HuH-7.5 (cell line): ENCODE results near the gene HYDIN.
"Not testable (repeated sequence)": the region's sequence is repeated elsewhere in the genome, so short reads cannot be mapped to it uniquely, and the experiment has no call there.

Experiments
- DNase-seq: peaks from one replicate; pipeline ENCODE4 v3.0.0; 2011; ENCODE audit warnings: low spot score

HYDIN gene

DNA sequence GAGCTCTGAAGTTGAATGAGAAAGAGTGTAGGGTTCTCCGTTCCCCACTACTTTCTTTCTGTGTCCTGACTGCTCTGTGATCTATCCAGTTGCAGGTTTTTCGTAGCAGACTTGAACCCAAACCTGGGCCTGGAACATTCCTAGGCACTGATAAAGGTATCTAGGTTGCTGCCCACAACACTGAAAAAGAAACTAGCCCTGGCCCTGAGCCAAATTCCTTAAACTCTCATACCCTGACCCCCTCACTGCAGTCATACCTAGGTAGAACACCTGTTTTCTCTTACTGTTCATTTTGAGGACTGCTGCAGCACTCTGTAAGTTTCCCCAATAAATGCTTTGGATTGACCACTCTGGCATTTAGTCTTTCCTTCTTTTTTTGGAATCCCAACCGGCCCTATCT lies 5.4 kb downstream of the HYDIN start:
- no peak for DNase-seq

GRCh38 chr16:71218306-71218963 lies 12.1 kb downstream of the HYDIN start:
- no peak for DNase-seq

DNA sequence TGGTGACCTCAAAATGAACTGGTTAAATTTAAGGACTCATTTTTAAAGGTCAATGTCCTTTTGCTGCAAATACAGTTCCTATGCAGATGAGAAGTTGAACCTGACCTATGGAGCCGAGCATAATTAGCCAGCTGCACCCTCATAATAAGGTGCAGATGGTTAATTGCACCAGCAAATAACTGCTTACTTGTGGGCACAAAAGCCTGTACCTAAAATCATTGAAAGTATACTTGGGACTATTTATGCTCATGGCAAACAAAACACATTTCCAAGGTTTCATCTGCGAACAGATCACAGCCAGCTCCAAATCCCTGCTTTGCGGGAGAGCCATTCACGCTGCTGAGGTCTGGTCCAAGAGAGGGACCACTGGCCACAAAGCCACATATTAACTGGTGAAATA lies 13.0 kb downstream of the HYDIN start:
- no peak for DNase-seq

DNA sequence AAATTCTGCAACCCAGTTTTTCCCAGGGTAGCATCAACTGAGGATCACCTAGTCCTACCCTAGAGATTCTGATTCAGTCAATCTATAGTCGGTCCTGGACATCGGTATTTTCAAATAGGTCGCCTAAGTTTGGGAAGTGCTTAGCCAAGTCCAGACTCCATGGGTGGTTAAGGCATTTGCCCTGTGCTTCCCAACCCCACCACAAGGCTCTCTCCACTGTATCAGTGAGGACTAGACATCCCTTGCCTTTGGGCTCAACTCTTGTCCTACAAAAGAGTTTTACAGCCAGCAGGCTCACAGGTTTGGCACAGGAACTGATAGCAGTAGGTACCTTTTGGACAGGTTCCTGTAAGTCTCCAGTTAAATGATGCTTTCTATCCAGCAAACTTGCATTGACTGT lies 13.8 kb downstream of the HYDIN start:
- no peak for DNase-seq

- no peak for DNase-seq
These were observed 15.7 kb downstream of the HYDIN start for GRCh38 chr16:71214746-71215381.

GRCh38 chr16:71205482-71206131 lies 24.9 kb downstream of the HYDIN start:
- no peak for DNase-seq

GRCh38 chr16:71203631-71204030 lies 26.9 kb downstream of the HYDIN start:
- no peak for DNase-seq

DNA sequence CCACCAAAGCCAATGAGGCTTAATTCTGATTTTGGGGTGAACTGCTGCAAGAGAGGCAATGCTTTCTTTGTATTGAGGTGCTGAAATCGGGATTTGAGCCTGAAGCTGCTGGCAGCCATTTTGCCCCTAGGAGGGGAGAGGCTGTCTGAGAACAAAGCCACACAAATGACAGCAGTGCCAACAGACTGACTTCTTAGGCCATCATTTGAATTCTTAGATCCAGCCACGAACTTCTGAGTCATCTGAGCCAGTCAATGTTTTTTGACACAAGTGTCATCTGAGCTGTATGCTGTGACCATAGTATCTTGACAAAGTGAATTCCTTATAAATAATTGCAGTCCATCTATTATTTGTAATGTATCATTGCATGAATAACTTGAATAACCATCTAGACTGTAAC lies 29.0 kb downstream of the HYDIN start:
- no peak for DNase-seq

DNA sequence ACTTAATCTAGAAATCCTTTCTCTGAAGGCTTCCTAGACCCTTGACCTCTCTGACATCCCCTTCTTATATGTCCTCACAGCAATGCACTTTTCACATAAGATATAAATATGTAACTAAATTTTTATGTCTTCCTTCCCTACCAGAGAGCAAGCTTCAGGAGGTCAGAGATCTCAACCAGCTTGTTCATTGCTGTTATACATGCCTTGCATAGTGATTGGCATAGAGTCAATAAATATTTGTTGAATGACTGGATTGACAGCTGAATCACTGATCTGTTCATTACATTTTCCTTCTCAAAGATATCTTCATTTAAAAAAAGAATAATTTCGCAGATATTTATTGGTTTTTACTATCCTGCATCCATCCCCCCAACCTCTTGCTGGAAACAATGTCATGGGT lies 29.5 kb downstream of the HYDIN start:
- DNase-seq = no peak

GRCh38 chr16:71198408-71198807 lies 32.1 kb downstream of the HYDIN start:
- no peak for DNase-seq

DNA sequence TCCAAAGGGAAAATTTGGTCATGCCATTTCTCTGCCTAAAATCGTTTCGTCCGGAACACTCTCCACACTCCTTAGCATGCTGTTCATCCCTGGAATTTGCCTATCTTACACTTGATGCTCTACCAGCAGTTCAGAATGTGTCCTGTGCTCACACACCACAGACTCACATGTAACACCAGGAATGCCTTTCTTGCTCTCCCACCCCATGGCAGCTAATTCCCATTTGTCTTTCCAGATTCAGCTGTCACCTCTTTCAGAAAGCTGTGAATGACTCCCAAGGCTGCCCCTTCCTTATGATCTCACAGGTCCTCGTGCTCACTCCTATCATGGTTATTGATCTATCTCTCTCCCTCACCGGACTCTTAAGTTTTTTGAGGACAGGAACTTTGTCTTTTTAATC lies 38.1 kb downstream of the HYDIN start:
- no peak for DNase-seq

GRCh38 chr16:71188956-71189712 lies 41.4 kb downstream of the HYDIN start:
- no peak for DNase-seq

GRCh38 chr16:71185347-71185746 lies 45.2 kb downstream of the HYDIN start:
- DNase-seq = no peak

DNA sequence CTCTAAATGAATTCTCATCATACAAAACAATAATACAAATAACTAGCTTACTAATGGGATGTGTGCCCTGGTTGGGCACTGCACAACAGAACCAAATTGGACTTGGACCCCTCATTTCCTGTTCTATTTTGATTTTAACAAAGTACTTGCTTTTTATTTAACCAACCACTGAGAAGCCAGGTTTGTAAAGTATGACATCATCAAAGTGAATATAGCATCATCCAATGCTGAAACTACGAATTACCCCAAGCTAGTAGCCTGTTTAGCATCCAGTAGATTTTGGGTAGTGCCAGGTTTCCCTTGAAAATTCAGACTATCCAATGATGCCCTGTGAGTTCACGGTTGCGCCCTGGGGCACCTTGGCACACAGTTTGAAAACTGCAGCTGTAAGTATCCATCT lies 51.0 kb downstream of the HYDIN start:
- DNase-seq = no peak

DNA sequence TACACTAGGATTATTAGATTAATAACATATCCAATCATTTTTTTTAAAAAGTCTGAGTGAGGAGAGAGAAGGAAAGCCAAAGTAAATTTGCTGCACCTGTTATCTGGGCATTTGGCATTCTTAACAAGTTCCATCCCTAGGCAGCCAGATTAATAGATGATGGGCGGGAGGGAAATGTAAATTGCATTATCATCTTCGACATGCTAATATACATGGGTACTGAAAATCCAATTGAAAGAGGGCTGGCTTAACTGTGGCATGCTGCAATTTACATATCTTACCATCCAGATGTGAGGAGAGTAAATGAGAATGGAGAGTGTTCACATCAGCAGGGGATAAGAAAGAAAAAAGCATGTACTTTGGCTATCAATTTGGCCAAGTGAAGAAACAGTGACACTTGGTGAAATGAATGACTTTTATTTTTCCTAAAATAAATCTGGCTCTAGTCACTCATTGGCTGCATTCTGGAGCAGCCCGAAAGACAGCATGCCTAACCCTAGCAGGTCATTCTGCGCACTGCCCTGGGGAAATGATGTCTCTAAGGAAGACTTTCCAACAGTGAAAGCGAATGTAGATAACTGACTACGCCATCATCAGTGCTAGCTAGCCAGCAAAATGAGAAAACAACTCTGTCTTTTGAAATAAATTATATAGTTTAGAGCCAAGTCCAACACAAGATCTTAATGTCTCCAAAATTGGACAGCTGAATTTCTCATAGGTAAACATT lies 57.9 kb downstream of the HYDIN start:
- DNase-seq = no peak

- not testable (repeated sequence) for DNase-seq
These were observed 69.5 kb downstream of the HYDIN start for GRCh38 chr16:71161007-71161406.

GRCh38 chr16:71157278-71157677 lies 73.2 kb downstream of the HYDIN start:
- DNase-seq = not testable (repeated sequence)

DNA sequence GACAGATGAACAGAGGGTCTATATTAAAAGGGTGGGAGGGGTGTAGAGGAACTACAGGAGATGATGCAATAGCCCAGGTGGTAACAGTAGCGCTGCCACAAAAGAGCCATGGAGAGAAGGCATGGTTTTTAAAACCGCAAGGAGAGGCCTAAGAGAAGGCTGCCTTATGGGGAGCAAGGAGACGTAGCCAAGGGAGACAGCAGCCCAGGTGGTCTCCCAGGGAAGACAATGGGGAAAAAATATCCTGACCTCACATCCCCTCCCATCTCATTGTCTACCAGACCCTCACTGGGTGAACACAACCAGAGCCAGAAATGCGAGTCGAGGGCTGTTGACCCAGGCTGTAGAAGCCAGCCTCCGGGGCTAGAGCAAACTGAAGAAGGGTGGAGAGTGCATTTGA lies 77.2 kb downstream of the HYDIN start:
- DNase-seq = not testable (repeated sequence)

- not testable (repeated sequence) for DNase-seq
These were observed 78.9 kb downstream of the HYDIN start for GRCh38 chr16:71151654-71152053.

DNA sequence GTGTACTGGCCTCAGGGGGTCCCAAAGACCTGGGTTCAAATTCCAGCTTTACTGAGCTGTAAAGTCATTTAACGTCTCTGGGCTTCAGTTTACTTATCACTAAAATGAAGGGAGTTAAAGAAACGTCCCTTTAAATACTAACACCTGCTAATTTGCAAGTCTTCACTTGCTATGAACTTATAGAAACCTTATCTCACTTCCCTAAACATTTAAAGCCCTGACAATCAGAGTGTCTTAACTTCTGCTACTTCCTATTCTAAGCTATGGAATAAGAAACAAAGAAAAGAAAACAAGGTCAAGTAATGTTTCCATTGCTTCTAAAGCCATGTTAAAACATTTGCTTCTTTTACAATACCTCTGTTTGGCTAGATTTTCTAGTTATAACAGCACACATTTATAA lies 87.3 kb downstream of the HYDIN start:
- not testable (repeated sequence) for DNase-seq

DNA sequence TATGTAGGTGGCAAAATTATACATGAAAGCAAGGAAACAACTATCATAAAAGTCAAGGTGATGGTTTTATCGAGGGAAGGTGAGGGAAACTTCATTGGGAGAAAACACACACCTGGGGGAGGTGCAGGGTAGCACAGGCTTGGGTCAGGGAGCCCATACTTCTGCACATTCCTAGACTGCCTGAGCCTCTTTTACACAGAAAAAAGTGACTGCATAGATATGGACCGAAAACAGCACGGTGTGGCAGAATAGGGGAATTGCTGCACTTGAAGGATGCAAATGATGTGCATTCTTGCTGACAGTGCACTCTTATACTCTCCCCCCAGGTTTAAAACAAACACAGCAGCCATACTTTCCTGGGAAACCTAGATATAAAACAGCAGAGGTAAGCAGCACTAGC lies 120.0 kb downstream of the HYDIN start:
- DNase-seq = not testable (repeated sequence)

- not testable (repeated sequence) for DNase-seq
These were observed 120.8 kb downstream of the HYDIN start for GRCh38 chr16:71109656-71110208.
